Gastrocnemius medialis (tissue), 4 donors: ENCODE results near the gene SPIRE1. TPM values are rescaled to one million over a fixed set of nuclear protein-coding genes. Genes with fewer than 3 reads are reported as not detected.
A peak's percentile ranks its signal among the peaks of the same experiment; 100 is the strongest.

Source experiments
- ATAC-seq, 2 donors: fragments of 150-250 bp; one replicate each; pipeline ENCODE4 v1.9.1; 2016
- DNase-seq, 2 donors: peaks; one replicate each; pipeline ENCODE4 v3.0.0-alpha.2; 2019
- H3K27ac ChIP-seq, 4 donors: fragments of 200-600 bp; sonication (generic); 1 replicate in 1 of 4; 2 replicates in 3 of 4; pipeline ENCODE4 v1.5.1; 2016 to 2018; ENCODE audit warnings: mild to moderate bottlenecking in 2 of 4, moderate library complexity in 1 of 4
- H3K27me3 ChIP-seq, 3 donors: fragments of 200-600 bp; sonication (generic) in 2 of 3; 1 replicate in 1 of 3; 2 replicates in 2 of 3; pipeline versions ENCODE4 v1.5.1 to v1.6.0; 2016 to 2019; ENCODE audit warnings: mild to moderate bottlenecking in 1 of 3, moderate library complexity in 1 of 3
- H3K36me3 ChIP-seq, 2 donors: fragments of 200-600 bp; sonication (generic) in 1 of 2; one replicate each; pipeline ENCODE4 v1.5.1; 2017 to 2018
- H3K4me1 ChIP-seq, 2 donors: fragments of 200-600 bp; sonication (generic) in 1 of 2; one replicate each; pipeline ENCODE4 v1.5.1; 2016 to 2017; ENCODE audit warnings: mild to moderate bottlenecking in 2 of 2
- H3K4me3 ChIP-seq, 4 donors: fragments of 200-600 bp; sonication (generic) in 3 of 4; 1 replicate in 1 of 4; 2 replicates in 3 of 4; pipeline ENCODE4 v1.5.1; 2016 to 2019; ENCODE audit warnings: mild to moderate bottlenecking in 2 of 4
- H3K9me3 ChIP-seq, 3 donors: fragments of 200-600 bp; sonication (generic) in 2 of 3; 1 replicate in 1 of 3; 2 replicates in 2 of 3; pipeline ENCODE4 v1.5.1; 2016 to 2019
- POLR2A ChIP-seq, 2 donors: fragments of 450-650 bp; IDR thresholded peaks; one replicate each; pipeline ENCODE4 v1.6.1; 2017; ENCODE audit warnings: antibody characterized with exemption in 2 of 2, mild to moderate bottlenecking in 2 of 2, moderate library complexity in 2 of 2
- in situ Hi-C, 4 donors: fragments of 200-750 bp; cut with MboI; loops; one replicate each; pipeline versions ENCODE4 v1.15.0 to v1.8.0; 2017; ENCODE audit warnings: low sequenced_read_pairs in 4 of 4
- intact Hi-C: fragments of 100-400 bp; cut with DNase I; formaldehyde crosslinking; loops from one replicate; pipeline ENCODE4 v1.15.1; 2023; ENCODE audit warnings: low total_unique reads
- total RNA-seq, 4 donors: library from RNA; depleted of rRNA; stranded (reverse); fragments of >200 nt; gene quantifications; one replicate each; pipeline versions ENCODE4 v1.1.0 to v1.2.3, GENCODE V29; 2016
- TF ChIP-seq, protein P1 (sequence below), 5 experiments: fragments of 450-650 bp in 3 of 5; fragments of 200-600 bp in 2 of 5; sonication (generic) in 2 of 5; IDR thresholded peaks in 4 of 5; conservative IDR thresholded peaks in 1 of 5; 1 replicate in 4 of 5; 2 replicates in 1 of 5; pipeline ENCODE4 v1.5.1; 2016 to 2019; ENCODE audit warnings: antibody characterized with exemption in 5 of 5, mild to moderate bottlenecking in 3 of 5, moderate library complexity in 3 of 5

SPIRE1 gene
- total RNA-seq, 4 donors from 2014 or later: 48.3 to 82.7 (median 55.1) TPM

DNA sequence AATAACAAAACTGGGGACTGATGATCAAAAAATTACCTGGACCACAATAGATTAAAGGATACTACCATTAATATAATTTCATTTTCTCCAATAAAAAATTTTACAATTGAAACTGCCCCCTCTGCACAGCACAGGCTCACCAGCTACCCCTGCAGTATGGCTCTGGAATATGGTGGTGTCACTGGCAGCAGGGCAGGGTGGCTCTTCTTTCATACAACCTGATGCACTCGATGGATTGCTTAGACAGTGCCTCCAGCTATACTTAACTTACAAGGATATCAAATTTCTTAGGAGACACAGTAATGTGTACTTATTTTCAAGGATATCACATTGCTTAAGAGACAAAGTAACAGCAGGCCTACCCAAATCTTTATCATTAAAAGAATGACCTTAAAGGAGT, 126.2 kb downstream of the SPIRE1 start:
- Histone ChIP-seq H3K4me3 (no peak overlapping the region), H3K4me1 (peaks cover 9% of the 10 kb centered on the region in 2 donors), H3K27me3 (no peaks in the 10 kb centered on the region), H3K27ac (no peak overlapping the region), H3K36me3 (no peaks in the 10 kb centered on the region), H3K9me3 (no peaks in the 10 kb centered on the region)
- DNase-seq (no peak), ATAC-seq (peak; percentile 74 to 88)
- TF ChIP-seq, protein P1, sequence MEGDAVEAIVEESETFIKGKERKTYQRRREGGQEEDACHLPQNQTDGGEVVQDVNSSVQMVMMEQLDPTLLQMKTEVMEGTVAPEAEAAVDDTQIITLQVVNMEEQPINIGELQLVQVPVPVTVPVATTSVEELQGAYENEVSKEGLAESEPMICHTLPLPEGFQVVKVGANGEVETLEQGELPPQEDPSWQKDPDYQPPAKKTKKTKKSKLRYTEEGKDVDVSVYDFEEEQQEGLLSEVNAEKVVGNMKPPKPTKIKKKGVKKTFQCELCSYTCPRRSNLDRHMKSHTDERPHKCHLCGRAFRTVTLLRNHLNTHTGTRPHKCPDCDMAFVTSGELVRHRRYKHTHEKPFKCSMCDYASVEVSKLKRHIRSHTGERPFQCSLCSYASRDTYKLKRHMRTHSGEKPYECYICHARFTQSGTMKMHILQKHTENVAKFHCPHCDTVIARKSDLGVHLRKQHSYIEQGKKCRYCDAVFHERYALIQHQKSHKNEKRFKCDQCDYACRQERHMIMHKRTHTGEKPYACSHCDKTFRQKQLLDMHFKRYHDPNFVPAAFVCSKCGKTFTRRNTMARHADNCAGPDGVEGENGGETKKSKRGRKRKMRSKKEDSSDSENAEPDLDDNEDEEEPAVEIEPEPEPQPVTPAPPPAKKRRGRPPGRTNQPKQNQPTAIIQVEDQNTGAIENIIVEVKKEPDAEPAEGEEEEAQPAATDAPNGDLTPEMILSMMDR (IDR thresholded peaks at IDR 0.05 in 4 of 5, conservative IDR thresholded peaks at IDR 0.05 in 1 of 5): no peak
- no peak for TF ChIP-seq POLR2A (IDR thresholded peaks at IDR 0.05)
- in situ Hi-C loops: loop anchor here in 2 of 4 donors (10.0 to 25.0 kb wide), 2 partner anchors 103 to 106 kb away; no protein-coding TSS in a partner anchor
- intact Hi-C loops: no loop called here

- no peak for DNase-seq
- H3K27me3 ChIP-seq: no peaks in the 10 kb centered on the region
- peak overlapping the region in 2 of 4 donors; percentile 25 to 37 for H3K27ac ChIP-seq
- in situ Hi-C loops (no loop called here), intact Hi-C loops (no loop called here)
- H3K4me1 ChIP-seq: peaks cover 13 to 25% of the 10 kb centered on the region in 2 donors
- H3K4me3 ChIP-seq: no peak overlapping the region
- H3K9me3 ChIP-seq: no peaks in the 10 kb centered on the region
- no peaks in the 10 kb centered on the region for H3K36me3 ChIP-seq
- peak; percentile 72 to 75 for ATAC-seq
- TF ChIP-seq POLR2A (IDR thresholded peaks at IDR 0.05): no peak
- TF ChIP-seq, protein P1 (IDR thresholded peaks at IDR 0.05 in 4 of 5, conservative IDR thresholded peaks at IDR 0.05 in 1 of 5): no peak
Observed at GRCh38 chr18:12520442-12520992, 137.4 kb downstream of the SPIRE1 start.

GRCh38 chr18:12518832-12519531, 138.9 kb downstream of the SPIRE1 start:
- intact Hi-C loops: no loop called here
- ATAC-seq: no peak

GRCh38 chr18:12518326-12518725, 139.6 kb downstream of the SPIRE1 start:
- no peak overlapping the region for H3K27ac ChIP-seq
- H3K4me3 ChIP-seq: no peak overlapping the region
- no peak for DNase-seq
- peaks cover 13 to 25% of the 10 kb centered on the region in 2 donors for H3K4me1 ChIP-seq
- no peaks in the 10 kb centered on the region for H3K27me3 ChIP-seq
- in situ Hi-C loops: no loop called here
- H3K36me3 ChIP-seq: no peaks in the 10 kb centered on the region
- H3K9me3 ChIP-seq: no peaks in the 10 kb centered on the region
- TF ChIP-seq, protein P1 (IDR thresholded peaks at IDR 0.05 in 4 of 5, conservative IDR thresholded peaks at IDR 0.05 in 1 of 5): no peak
- TF ChIP-seq POLR2A (IDR thresholded peaks at IDR 0.05): no peak
- ATAC-seq: no peak
- intact Hi-C loops: no loop called here

More at GRCh38 chr18:12518832-12519531, 138.9 kb downstream of the SPIRE1 start:
- no peak overlapping the region for H3K27ac ChIP-seq
- no peaks in the 10 kb centered on the region for H3K36me3 ChIP-seq
- no peak for DNase-seq
- H3K4me1 ChIP-seq: peaks cover 13 to 25% of the 10 kb centered on the region in 2 donors
- TF ChIP-seq POLR2A (IDR thresholded peaks at IDR 0.05): no peak
- TF ChIP-seq, protein P1 (IDR thresholded peaks at IDR 0.05 in 4 of 5, conservative IDR thresholded peaks at IDR 0.05 in 1 of 5): no peak
- in situ Hi-C loops: no loop called here
- H3K27me3 ChIP-seq: no peaks in the 10 kb centered on the region
- no peak overlapping the region for H3K4me3 ChIP-seq
- H3K9me3 ChIP-seq: no peaks in the 10 kb centered on the region
